Activated CD4-positive, alpha-beta T cell treated with anti-CD3 and anti-CD28 coated beads for 4 hours (primary cell): ENCODE data around the gene C14orf180.

Source experiments
- DNase-seq, 2 donors: peaks; one replicate each; pipeline ENCODE4 v3.0.0-alpha.2; 2020

Gene C14orf180

DNA sequence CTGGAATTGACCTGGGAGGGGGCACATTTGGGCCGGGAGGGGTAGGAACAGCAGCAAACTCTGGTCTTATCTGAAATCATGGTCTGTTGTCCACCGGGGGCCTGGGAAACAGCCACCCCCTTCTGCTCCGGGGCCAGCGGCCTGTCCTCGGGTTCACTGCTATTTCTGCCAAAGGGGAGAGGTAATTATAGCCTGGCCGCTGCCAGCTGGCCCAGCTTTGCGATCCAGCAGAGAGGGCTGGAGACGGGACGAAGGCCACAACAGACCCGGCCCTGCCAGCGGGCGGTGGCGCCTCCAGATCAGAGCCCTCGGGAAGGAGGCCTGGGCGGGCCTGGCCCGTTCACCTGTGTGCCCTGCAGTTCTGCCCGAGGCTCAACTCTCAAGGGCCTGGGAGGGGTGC, at the start of gene C14orf180:
Gene C14orf180, plus strand, starts transcription at position 258 of the 400 bp plus-strand sequence. CDS start 6,667 bp downstream, outside the sequence.
- DNase-seq, result no peak

DNA sequence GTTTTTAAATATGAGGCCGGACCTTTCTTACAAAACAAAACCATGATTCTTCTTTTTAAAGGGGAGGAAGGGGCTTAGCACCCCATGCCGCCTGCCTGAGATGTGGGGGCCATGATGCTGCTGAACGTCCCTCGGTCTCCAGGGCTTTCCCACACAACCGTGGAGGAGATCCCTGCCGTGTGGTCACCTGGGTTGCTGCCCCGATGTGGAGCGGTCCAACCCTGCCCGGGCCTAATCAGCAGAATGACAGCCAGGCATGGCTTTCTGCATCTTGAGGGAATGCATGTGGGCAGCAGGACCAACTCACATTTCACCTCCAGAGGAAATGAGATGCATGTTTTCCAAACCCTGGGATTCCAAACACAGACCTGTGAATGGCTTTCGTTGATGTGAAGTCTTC, 48.9 kb upstream of the C14orf180 start:
- no peak for DNase-seq

DNA sequence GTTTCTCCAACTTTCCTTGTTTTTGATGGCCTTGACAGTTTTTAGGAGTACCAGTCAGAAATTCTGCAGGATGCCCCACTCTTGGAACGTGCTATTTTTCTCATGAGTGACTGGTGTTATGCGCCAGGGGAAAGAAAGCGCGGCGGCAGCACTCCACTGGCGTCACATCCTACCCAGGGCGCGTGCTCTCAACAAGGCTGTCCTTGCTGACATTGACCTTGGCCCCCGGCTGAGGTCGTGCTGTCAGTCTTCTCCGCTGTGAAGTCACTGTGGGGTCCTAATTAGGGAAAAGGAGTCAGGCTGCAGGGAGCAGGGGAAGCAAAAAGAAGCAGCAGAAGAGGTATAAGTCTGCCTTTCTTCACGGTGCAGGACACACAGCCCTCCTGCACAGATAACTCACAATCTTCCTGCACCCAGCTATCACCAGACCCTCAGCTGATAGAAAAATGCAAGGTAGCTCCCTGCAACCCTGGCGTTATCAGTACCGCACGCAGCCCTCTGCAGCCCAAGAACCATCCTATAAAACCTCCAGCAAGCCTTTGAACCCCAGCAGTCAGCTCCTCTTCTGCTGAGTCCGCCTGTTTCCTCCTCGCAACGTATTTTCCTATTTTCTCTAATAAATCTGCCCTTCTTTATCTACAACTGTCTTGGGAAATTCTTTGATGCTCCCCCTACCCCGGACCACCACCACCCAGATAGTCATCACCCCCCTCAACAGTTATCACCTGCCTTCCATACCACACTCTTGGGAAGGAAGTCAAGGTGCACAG, 48.0 kb upstream of the C14orf180 start:
- DNase-seq, result no peak

DNA sequence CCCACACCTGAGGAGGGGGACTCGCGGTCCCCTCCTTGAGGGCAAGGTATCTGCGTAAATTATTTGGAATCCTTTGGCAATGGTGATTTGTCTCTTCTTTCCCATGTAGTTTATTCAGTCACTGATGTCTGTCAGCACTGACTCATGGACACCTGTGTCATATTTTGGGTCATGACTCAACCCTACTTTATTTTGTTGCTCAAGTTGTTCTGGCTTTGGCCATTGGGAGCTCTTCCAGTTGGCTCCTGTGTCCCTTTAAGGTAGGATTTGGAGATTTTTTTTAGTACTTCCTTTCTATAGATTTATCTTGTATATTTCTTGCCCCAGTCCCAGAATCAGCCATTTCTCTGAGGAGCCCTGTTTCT, 47.4 kb upstream of the C14orf180 start:
- DNase-seq, result no peak

DNA sequence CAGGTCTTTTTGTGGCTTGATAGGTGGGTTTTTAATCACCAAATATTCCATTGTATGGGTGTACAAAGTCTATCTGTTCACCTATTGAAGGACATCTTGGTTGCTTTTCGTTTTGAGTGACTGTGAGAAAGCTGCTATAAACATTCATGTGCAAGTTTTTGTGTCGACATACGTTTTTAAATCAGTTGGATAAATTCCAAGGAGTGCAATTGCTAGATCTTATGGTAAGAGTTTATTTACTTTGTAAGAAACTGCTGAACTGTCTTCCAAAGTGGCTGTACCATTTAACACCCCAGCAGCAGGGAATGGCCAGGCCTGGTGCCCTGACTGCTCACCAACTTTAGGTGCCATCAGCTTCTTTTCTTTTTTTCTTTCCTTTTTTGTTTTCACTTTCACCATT, 45.5 kb upstream of the C14orf180 start:
- DNase-seq, result no peak

DNA sequence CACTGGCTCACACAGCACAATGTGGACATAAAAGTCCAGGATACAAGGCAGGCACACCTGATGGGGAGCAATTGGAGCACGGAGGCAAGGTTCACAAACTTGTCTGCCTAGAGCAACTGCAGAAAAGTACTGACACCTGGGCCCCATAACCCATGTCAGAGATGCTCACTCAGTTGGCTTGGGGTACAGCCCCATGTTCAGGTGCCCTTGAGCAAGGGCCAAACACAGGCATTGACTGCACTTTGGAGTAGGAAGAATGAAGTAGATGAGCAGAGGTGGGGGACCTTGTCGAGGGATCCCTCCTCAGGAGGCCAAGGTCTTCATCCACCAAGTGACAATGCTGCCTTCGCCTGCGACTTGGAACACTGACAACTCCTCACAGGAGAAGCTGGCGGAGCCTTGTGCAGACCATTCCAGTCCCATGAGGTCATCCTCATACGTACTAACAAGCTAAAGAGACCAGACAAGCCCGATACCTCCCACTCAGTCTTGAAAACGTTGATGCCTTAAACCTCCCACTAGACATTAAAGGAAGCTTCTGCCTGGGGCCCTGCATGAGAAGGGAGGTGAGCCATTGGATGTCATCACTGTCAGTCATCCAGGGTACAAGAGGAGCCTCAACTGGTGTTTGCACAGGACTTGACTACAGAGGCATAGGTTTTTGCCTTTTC, 42.5 kb upstream of the C14orf180 start:
- no peak for DNase-seq

DNA sequence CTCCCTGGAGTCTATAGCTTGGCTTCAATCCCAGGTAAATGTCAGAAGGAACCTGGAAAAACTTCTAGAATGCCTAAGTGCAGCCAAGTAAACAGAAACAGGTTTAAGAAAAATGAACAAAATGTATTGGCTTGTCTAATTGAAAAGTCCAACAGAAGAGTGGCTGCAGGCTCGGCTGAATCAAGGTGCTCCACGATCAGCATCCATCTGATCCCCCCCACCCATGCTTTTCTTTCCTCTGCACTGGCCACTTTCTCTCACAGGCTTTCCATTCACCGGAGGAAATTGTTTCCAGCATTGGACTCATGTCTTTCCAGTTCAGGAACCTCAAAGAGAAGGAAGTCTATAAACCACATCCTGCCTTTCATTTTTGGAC, 42.0 kb upstream of the C14orf180 start:
- DNase-seq, result no peak

DNA sequence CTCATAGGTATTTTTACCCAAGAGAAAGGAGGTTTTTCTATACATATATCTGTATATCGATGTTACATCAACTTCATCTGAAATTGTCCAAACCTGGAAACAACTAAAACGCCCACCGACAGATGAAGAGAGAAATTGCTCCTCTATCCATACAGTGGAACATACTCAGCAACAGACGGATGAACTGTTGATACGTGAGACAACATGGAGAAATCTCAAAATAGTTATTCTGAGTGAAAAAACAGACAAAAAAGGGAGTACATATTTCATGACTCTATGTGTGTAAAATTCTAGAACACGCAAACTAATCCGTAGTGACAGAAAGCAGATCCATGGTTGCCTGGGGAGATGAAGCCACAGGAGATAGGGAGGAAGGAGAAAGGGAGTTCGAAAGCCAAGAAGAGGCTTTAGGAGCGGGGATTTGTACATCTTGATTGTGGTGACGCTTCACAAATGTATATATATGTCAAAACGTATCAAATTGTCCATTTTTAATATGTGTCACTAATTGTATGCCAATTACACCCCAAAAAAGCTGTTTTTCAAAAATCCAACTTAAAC, 37.6 kb upstream of the C14orf180 start:
- DNase-seq, result no peak

DNA sequence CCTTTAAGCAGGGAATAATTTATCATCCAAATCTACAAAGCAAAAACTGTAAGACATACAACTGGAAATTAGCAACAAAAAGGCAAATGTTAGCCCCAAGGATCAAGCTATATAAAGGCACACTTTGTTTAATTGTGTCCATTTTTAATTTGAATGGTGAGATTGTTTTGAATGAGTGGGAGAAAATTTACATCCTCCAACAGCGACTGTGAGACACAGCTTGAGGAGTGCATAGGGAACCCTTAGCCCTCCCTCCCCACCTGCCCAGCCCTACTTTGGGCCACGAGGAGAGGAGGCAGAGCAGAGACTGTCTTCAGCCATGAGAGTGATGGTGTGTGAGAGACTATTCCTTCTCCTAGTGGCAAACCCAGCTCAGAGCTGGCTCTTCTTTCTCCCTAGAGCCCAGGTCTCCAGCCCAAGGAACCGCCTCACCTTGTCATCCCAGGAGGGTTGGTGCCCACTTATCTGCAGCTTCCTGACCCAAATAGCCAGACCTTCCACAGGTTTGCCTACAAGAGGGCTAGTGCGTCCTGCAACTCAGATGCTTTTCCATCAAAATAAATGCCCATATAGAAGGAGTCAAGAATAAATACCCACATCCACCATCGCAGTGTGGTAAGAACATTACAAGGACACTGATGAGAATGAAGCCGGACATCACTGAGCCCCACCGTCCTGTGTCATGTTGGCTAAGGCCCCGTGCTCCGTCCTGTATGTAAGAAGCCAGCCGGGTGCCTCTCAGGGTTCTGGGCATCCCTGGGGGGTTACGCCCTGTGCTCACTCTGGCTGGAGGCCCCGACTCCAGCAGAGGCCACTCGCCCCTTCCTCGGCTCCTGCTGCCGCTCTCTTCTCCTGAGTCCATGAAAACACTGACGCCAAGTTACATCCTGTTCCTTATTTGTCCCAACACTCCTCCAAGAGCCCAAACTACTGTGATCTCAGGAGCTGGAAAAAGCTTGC, 36.4 kb upstream of the C14orf180 start:
- DNase-seq, result no peak

DNA sequence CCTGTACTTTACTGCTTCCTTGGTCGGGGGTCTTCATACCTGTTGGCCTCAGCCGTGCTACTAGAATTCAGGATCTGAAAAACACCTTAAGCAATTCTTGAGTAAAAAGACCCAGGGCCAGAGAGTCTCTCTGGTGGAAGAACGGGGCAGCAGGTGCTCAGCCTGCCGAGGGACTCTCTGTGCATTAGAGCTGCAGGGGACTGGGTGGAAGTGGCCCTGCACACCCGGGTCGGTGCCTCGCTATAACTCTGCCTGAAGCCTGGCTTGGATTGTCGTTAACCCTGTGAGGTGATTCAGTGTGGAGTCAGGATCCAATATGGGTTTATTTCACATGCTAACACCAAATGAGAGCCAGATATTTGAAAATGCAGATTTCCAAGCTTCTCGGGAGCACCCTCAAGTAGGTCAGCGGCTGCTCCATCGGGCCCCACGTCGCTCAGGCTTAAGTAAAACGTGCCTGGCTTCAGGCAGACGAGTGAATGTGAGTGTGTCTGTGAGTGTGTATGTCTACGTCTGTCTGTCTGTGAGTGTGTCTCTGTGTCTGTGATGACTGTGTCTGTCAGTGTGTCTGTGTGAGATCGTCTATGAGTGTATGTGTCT, 35.1 kb upstream of the C14orf180 start:
- DNase-seq, result no peak

DNA sequence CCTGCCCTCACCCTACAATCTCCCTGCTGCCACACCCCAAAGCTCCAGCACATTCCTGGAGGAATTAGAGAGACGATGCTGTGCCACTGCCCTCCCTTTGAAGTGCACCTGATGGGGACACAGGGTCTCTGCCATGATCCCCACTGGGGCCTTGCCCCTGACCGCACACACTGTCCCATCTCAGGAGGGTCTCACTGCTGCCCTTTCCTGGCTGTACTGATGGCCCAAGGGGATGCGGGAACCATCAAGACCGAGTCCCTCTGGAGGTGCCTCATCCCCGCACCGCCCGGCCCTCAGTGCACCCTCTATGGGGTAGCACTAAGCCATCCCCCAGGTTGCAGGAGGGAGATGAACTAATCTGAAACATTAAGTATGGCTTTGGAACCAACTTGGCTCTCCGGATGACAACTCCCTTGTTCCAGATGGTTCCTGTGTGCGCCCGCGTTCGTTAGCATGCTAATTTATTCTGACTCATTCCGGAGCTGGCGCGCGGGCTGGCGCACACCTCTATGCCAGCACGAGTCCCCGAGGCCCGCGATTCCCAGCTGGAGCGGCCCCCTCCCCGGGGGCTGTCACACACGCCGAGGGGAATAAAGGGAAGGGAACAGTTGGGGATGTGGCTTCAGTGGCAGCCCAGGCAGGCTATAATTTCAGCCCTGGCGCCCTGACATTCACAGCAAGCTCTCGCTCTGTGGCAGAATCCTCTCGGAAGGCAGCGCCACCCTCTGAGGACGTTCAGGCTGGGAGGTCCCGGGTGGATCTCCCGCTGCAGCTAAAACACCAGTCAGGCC, 34.2 kb upstream of the C14orf180 start:
- no peak for DNase-seq

DNA sequence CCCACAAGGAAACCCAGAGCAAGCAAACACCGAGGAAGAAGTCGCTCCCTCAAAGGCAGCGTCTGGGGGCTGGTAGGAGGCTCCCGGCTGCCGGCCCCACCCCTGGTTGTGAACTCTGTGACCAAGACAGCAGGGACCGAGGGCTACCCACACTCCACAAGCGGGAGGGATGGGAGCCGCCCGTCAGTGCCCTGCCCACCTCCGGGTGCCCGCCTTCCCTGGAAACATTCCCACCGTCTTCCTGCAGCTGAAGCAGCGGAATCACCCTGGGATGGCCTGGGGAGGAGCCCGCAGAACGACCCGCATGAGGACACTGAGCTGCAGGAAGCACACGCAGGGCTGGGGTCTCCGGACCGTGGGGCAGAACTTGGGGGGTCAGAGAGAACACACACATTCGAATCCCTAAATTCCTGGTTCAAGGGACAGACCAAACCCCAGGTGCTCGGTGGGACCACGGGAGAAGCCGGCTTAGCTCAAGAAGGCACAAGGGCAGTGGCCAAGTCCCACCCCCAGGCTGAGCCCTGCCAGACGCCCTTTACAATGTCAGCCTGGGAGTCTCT, 33.5 kb upstream of the C14orf180 start:
- DNase-seq, result no peak

DNA sequence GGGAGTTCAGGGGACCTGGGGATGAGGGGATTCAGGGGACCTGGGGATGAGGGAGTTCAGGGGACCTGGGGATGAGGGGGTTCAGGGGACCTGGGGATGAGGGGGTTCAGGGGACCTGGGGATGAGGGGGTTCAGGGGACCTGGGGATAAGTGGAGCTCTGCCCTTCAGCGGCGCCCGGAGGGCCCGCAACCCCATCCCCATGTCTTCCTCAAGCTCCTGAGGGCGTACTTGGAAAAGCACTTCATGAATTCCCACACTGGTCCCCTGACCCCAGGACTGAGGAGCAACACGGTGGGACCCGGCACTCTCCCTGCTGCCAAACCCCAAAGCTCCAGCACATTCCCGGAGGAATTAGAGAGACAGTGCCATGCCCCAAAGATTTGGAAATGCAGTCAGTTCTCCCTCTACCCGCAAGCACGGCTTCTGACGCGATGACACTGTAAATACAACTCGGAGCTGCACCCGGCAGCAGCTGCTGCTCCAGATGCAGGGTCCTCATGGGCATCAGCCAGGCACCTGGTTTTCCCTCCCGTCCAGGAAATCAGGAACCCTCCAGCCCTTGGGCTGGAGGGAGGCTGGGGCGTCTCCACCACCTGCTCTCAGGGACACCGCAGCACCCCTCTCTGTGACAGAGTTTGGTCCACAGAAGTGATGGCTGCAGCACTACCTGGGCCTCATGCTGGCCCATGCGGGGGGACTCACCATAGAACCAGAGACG, 32.8 kb upstream of the C14orf180 start:
- DNase-seq, result no peak

DNA sequence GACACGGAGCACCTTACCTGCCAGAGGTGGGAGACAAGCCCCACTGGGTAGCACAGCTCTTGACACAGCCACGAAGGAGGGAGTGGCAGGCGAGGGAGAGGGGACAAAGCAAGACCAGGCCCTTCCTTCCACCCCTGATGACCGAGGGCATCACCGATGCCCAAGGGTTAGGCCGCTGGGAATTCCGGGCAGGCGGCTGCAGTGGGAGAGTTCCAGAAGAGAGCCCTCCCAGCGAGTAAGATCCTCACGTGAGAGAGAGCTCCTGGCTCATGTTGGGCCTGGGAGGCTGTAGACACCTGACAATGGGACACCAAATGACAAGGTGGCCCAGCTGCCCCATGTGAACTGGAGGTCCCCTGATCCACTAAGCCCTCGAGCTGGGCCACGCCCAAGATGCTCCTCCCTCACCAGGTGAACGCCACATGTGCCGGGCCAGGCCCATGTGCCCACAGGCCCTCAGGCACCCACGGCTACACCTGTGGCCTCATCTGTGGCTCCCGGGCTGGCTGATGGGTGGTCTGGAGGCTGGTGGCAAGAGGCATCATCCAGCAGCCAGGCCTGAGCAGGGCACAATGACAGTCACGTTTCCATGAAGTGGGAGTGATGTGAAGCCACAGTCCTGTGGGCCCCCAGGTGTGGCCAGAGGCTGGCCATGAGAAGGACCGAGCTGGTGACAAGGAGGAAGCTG, 32.1 kb upstream of the C14orf180 start:
- no peak for DNase-seq

DNA sequence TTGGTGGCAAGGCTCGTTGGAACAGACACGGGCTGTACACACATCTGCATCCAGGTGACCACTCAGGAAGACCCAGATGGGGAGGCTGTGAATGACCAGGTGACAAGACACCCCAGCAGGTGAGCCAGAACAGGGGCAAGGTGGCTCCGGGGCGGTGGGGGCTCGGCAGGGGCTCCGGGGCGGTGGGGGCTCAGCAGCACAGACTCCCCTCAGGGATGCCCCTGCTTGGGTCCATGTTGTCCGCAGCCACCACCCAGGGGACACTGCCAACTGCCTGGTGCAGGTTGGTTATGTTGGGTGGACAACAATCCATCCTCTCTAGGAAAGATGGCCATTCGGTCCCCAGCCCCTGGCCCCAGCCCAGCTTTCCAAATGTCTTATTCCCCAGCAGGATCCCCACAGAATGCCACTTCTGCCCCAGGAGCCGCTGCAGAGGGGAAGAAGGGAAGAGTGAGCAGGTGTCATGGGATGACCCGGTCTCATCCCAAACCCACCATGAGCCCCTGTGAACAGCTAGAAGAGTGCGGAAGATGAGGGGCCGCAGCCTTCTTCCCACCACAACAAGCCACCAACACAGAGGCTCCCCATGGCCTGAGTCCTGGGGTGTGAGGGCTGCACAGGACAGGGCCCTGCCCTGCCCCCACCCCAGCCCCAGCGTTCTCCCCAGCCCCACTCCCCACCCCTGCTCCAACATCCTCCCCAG, 31.4 kb upstream of the C14orf180 start:
- no peak for DNase-seq

DNA sequence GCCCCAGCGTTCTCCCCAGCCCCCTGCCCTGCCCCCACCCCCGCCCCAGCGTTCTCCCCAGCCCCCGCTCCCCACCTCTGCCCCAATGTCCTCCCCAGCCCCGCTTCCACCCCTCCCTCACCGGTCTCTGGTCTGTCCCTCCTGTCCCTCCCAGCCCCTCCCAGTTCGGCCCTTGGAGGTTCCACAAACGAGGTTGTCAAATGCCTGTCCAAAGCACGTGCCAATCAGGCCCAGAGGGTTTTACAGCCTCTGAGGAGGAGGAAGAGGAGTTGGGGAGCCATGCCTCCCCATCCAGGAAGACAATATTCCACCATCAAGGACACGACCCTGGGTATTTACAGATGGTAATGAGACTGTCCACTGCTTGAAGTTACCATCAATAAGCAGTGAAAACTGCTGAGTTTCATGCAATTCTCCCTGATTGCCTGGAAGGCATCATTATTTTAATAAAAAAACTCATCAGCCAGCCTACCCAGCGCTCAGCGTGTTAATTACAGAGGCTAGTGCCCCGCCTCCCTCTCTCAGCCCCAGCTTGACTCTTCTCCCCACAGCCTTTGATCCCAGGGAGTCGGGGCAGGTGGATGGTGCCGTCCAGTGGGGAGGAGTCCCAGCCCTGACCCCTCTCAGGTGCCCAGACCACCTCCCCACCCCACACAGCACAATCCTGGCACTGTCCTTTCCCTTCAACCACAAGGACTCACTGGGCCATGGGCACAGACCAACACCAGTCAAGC, 30.6 kb upstream of the C14orf180 start:
- no peak for DNase-seq

DNA sequence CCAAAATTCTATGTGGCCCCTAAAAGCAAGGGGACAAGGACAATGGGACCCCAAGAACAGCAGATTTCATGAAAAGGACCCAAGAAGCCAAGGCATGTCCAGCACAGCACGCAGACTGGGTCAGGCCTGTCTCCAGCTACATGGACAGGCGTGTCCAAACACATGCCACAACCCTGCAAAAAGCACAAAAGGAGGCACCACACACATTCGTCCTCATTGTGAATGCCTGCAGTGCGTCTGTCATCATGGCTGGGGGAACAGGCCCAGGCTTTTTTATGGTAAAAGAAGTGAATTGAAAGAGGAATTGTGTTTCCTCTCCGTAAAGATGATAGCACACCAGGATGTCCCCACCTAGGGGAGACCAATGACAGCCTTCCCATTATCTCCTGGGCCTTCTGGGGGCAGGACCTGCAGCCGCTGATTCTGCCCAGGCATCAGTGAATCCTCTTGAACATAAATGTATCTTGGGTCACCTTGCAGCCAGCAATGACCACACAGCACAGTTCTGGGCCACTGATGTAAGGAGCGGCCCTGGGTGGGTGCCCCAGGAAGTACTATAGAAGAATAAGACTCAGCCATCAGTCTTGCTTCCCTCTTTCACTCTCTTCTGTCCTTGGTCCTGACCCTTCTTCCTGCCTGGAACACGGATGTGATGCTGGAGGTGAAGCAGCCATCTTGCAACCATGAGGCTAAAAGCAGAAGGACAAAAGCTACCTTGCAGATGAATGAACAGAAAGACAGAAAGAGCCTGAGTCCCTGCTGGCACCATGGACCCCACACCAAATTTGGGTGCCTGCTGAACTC, 29.8 kb upstream of the C14orf180 start:
- DNase-seq, result no peak

DNA sequence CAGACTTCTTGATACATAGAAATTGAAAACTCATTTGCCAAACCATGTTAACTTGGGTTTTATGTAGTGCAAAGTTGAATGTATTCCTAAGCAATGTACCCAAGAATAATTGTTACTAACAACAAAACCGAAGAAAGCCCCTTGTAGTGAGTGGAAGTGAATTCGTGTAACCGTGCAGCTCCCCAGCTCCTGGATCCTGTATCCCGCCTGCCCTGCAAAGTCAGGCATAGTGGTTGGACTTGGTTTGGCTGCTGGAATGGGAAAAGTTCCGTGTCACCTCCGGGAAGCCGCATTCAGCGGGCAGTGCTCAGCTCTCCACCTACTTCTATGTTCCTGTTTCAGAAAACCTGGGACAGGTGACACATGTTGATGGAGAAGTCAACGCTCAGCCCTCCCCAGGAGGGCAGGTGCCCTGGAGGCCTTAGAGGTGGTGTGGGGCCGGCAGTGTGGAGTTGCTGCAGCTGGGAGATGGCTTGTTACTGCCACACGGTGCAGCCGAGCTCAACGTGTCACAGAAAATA, 29.2 kb upstream of the C14orf180 start:
- DNase-seq, result no peak
